ENCODE measurements around the gene RTP2.

The RTP2 gene

GRCh38 chr3:187665764-187666402, 36.5 kb downstream of the RTP2 start:
- no peak for DNase-seq

DNA sequence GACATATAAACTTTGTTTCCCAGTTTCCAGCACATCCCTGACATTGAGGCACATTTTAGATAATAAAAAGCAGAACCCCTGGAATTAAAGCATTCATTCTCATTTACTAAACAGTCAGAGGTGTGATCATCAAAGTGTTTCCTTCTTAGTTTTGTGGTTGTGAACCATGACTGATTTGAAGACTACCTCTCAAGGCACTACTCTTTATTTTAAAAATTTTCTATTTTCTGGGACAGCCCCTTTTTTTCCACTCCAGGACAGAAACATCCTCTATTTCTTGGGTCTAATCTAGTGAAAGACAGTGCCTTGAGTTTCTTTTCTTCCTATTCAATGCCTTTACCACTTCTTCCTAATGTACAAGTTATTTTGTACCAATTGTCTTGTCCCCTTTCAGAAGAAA, 37.3 kb downstream of the RTP2 start:
- no peak for DNase-seq

- no peak for DNase-seq
Observed at GRCh38 chr3:187662848-187663409, 39.4 kb downstream of the RTP2 start.

DNA sequence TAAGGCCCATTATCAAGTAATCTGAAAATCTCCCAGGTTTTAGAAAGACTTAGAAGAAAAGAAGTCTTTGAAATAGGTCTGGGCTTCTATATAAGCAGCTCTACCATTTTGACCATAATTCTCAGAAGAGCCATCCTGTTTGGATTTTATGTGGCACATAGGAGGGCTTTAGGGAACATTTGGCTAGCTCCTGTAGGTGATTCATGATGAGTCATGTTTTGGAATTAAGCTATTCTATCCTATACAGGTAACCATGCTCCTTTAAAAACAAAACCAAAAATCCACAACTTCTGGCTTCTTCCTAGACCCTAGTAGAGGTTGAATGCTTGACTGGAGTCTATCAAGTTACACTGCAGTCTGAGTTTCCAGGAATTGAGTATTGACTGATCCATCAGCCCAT, 41.1 kb downstream of the RTP2 start:
- DNase-seq, result no peak

GRCh38 chr3:187651282-187651681, 51.1 kb downstream of the RTP2 start:
- DNase-seq, result no peak
